H1 (cell line): Measurements from ENCODE around the gene OSCAR.

ENCODE experiments used
- CTCF ChIP-seq, 3 experiments: IDR thresholded peaks; 1 replicate in 2 of 3; 2 replicates in 1 of 3; pipeline versions ENCODE4 v1.5.1 to v1.6.1; 2011; ENCODE audit warnings: low read length in 3 of 3, mild to moderate bottlenecking in 3 of 3, inconsistent platforms in 2 of 3, low read depth in 1 of 3, moderate library complexity in 1 of 3; ENCODE audit not compliant: insufficient read depth in 1 of 3; ENCODE audit errors: control extremely low read depth in 1 of 3
- JUND ChIP-seq: IDR thresholded peaks from 2 replicates; pipeline ENCODE4 v1.6.1; 2011; ENCODE audit warnings: mild to moderate bottlenecking, improper control_type of control experiment, low read length
- MAX ChIP-seq: IDR thresholded peaks from 2 replicates; pipeline ENCODE4 v1.6.1; 2012; ENCODE audit warnings: inconsistent platforms
- YY1 ChIP-seq: IDR thresholded peaks from 2 replicates; pipeline ENCODE4 v1.6.1; 2011; ENCODE audit warnings: low read depth, mild to moderate bottlenecking, low read length

DNA sequence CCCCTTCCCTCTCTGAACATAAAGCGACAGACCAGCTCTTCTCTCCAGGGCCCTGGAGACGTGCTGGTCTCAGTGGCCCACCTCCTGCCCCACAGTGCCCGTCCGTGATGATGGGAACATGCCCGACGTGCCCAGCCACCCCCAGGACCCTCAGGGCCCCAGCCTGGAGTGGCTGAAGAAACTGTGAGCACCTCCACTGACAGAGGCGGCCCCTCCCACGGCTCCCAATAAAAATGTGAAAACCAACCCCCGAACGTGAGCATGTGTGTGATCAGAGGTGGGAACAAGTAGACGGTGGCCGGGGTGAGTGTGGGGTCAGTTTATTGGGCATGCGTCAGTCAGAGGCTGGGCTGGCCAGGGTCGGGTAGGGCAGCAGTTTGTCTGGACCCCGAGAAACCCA, 6.1 kb upstream of the OSCAR start:
- TF ChIP-seq JUND, result no peak
- TF ChIP-seq YY1, result no peak
- no peak for TF ChIP-seq CTCF (IDR thresholded peaks at IDR 0.05; ENCODE audit: control extremely low read depth in 1 of 3, insufficient read depth in 1 of 3, low read depth in 1 of 3, low read length in 3 of 3)
- no peak for TF ChIP-seq MAX
